Neural crest cell (in vitro differentiated cells): ENCODE data around the gene MLIP. TPM values are rescaled to one million over a fixed set of nuclear protein-coding genes. Genes with fewer than 3 reads are reported as not detected.

Source experiments
- DNase-seq: peaks from one replicate; pipeline ENCODE4 v3.0.0; 2021; ENCODE audit warnings: low read depth, mixed read lengths, low spot score
- H3K27ac Mint-ChIP-seq: one replicate; pipeline ENCODE4 v1.8.0; 2021; ENCODE audit warnings: mild to moderate bottlenecking, mixed read lengths; ENCODE audit not compliant: unreplicated experiment
- H3K27me3 Mint-ChIP-seq: 2 replicates; pipeline ENCODE4 v1.8.0; 2021; ENCODE audit warnings: low read depth, mild to moderate bottlenecking, mixed read lengths
- H3K36me3 Mint-ChIP-seq: 2 replicates; pipeline ENCODE4 v1.8.0; 2021; ENCODE audit warnings: low read depth, mild to moderate bottlenecking, mixed read lengths
- H3K4me1 Mint-ChIP-seq: 2 replicates; pipeline ENCODE4 v1.8.0; 2021; ENCODE audit warnings: mixed read lengths
- H3K4me3 Mint-ChIP-seq: one replicate; pipeline ENCODE4 v1.8.0; 2021; ENCODE audit warnings: mild to moderate bottlenecking, mixed read lengths
- H3K9me3 Mint-ChIP-seq: 2 replicates; pipeline ENCODE4 v1.8.0; 2021; ENCODE audit warnings: mixed read lengths
- CTCF ChIP-seq: fragments of 200-600 bp; sonication (generic); conservative IDR thresholded peaks from 2 replicates; pipeline ENCODE4 v1.5.0; 2021; ENCODE audit warnings: antibody characterized with exemption, mild to moderate bottlenecking
- total RNA-seq: library from RNA; stranded (reverse); gene quantifications from 2 replicates; pipeline ENCODE4 v1.2.1, GENCODE V29; 2021

The MLIP gene
- total RNA-seq, 1 donor from 2014 or later: not detected

DNA sequence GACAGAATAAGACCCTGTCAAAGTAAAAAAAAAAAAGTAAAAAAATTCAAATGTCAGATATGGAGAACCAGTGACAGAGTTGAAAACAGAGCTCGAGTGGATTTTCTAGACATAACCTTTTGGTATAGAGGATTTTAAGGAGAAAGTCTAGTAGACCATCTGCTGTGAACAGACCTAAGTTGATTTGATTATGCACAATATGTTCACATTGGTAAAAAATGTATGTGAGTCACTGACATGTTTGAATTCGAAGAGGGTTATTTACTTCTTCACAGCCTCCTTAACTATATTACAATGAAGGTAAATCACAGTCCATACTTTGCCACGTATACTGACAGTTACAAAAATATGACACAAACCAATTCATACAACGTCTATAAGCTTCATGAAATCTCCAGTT lies 204.4 kb downstream of the MLIP start:
- DNase-seq: no peak
- no peak for TF ChIP-seq CTCF
- Mint-ChIP-seq H3K4me3 (no peak overlapping the region), H3K9me3 (no peaks in the 10 kb centered on the region), H3K27ac (no peak overlapping the region), H3K4me1 (no peaks in the 10 kb centered on the region), H3K36me3 (no peaks in the 10 kb centered on the region), H3K27me3 (no peaks in the 10 kb centered on the region)

Other genes with a start within 250 kb of the MLIP start
- gene TINAG, start 197.0 kb downstream of the MLIP start, total RNA-seq: not detected in 2 replicates